ENCODE measurements around the gene INSR. TPM values are rescaled to one million over a fixed set of nuclear protein-coding genes. Genes with fewer than 3 reads are reported as not detected.

Gene INSR
- total RNA-seq, 2 experiments from 2014 or later: 0.90 to 1.3 TPM

- Mint-ChIP-seq H3K4me1 (no peaks in the 10 kb centered on the region), H3K4me3 (no peak overlapping the region), H3K36me3 (ENCODE audit: low read depth) (no peaks in the 10 kb centered on the region), H3K9me3 (peaks cover 4% of the 10 kb centered on the region), H3K27me3 (peaks cover 2% of the 10 kb centered on the region), H3K27ac (no peak overlapping the region)
- DNase-seq: no peak
- POLR2A ChIA-PET: no interaction called here
- CTCF ChIA-PET: interaction anchor here (1.0 kb wide), 1 partner anchor 242 kb away, joined by 3 read pairs; no protein-coding TSS in a partner anchor
Observed at GRCh38 chr19:7117248-7117647, 177.0 kb downstream of the INSR start.

GRCh38 chr19:7115721-7116120 is 178.5 kb downstream of the INSR start:
- Mint-ChIP-seq H3K27me3 (peaks cover 2% of the 10 kb centered on the region), H3K9me3 (peaks cover 4% of the 10 kb centered on the region), H3K4me3 (no peak overlapping the region), H3K36me3 (ENCODE audit: low read depth) (no peaks in the 10 kb centered on the region), H3K4me1 (no peaks in the 10 kb centered on the region), H3K27ac (no peak overlapping the region)
- CTCF ChIA-PET: interaction anchor here (0.6 to 0.7 kb wide), 2 partner anchors 431 to 578 kb away, joined by 3 to 4 read pairs; no protein-coding TSS in a partner anchor
- no peak for DNase-seq
- POLR2A ChIA-PET: no interaction called here

GRCh38 chr19:7113233-7113632 is 181.0 kb downstream of the INSR start:
- POLR2A ChIA-PET: no interaction called here
- no peaks in the 10 kb centered on the region for H3K9me3 Mint-ChIP-seq
- H3K4me1 Mint-ChIP-seq: no peaks in the 10 kb centered on the region
- CTCF ChIA-PET: interaction anchor here (0.5 kb wide), 1 partner anchor 12 kb away, joined by 3 read pairs; no protein-coding TSS in a partner anchor
- no peak overlapping the region for H3K27ac Mint-ChIP-seq
- no peak for DNase-seq
- peaks cover 2% of the 10 kb centered on the region for H3K27me3 Mint-ChIP-seq
- no peaks in the 10 kb centered on the region for H3K36me3 Mint-ChIP-seq (ENCODE audit: low read depth)
- no peak overlapping the region for H3K4me3 Mint-ChIP-seq

DNA sequence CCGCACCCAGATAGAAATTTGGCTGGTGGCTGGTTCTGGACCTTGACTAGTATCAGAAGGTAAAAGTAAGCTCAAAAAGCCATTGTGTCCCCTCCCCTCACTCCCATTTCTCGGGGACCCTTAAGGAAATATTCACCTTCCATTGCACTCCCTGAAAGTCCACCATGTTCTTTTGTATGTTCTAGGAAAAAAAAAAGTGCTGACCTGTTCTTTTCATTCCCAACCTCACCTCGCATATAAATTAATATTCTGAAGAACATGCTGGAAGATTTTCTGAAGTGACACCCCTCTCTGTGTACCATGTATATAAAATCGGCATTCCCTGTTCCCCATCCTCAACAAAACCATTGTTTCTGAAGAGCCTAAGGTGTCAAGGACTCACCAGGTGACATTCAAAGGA is 181.5 kb downstream of the INSR start:
- no peak for DNase-seq
- POLR2A ChIA-PET: no interaction called here
- H3K36me3 Mint-ChIP-seq (ENCODE audit: low read depth): no peaks in the 10 kb centered on the region
- H3K27ac Mint-ChIP-seq: no peak overlapping the region
- H3K4me3 Mint-ChIP-seq: no peak overlapping the region
- CTCF ChIA-PET: no interaction called here
- H3K4me1 Mint-ChIP-seq: no peaks in the 10 kb centered on the region
- peaks cover 2% of the 10 kb centered on the region for H3K27me3 Mint-ChIP-seq
- H3K9me3 Mint-ChIP-seq: no peaks in the 10 kb centered on the region

DNA sequence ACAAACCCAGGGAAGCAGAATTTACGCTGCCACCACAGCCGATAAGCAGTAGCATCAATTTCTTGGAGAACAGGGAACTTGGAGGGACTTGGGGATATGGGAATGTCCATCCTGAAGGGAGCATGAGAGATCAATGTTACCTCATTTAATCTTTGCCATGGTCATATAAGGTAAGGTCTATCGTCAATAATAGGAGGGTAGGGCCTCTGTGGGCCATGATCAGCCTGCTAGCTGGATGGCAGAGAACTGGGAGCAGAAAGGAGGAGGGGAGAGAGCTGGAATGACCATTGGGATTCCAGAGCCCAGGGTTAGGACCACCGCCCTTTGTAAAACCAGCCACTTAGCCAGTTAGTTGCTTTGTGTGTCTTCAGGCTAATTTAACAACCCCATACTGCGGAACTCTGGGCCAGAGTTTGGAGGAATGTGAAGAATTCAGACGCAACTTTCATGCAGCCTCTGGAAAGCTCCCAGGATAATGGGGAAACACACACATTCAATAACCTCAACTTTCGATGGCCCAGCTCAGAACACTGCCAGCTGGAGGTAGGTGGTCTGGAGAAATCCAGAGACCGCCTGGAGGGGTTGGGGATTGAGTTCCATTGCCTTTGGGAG is 184.4 kb downstream of the INSR start:
- CTCF ChIA-PET: no interaction called here
- POLR2A ChIA-PET: no interaction called here
- Mint-ChIP-seq H3K9me3 (no peaks in the 10 kb centered on the region), H3K4me1 (no peaks in the 10 kb centered on the region), H3K4me3 (no peak overlapping the region), H3K36me3 (ENCODE audit: low read depth) (no peaks in the 10 kb centered on the region), H3K27me3 (peaks cover 2% of the 10 kb centered on the region), H3K27ac (no peak overlapping the region)
- no peak for DNase-seq

DNA sequence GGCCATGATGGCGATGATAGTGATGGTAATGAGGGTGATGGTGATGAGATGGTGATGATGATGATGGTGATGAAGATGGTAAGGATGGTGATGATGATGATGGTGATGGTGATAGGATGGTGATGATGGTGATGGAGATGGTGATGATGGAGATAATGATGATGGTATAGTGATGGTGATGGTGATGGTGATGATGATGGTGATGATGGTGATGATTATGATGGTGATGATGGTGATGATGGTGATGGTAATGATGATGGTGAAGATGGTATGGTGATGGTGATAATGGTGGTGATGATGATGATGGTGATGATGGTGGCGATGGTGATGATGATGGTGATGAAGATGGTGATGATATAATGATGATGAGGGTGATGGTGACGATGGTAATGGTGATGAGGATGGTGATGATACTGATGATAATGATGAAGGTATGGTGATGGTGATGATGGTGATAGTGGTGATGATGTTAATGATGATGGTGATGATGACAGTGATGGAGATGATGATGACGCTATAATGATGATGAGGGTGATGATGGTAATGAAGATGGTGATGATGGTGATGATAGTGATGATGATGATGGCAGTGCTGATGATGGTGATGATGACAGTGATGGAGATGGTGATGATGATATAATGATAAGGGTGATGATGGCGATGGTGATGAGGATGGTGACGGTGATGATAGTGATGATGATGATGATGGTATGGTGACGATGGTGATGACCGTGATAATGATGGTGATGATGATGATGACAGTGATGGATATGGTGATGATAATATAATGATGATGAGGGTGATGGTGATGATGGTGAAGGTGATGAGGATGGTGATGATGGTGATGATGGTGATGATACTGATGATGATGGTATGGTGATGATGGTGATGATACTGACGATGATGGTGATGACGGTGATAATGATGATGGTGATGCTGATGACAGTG is 187.2 kb downstream of the INSR start:
- H3K4me3 Mint-ChIP-seq: no peak overlapping the region
- no peak for DNase-seq
- ChIA-PET POLR2A (no interaction called here), CTCF (no interaction called here)
- no peaks in the 10 kb centered on the region for H3K9me3 Mint-ChIP-seq
- H3K4me1 Mint-ChIP-seq: peaks cover 6% of the 10 kb centered on the region
- H3K36me3 Mint-ChIP-seq (ENCODE audit: low read depth): no peaks in the 10 kb centered on the region
- H3K27ac Mint-ChIP-seq: no peak overlapping the region
- H3K27me3 Mint-ChIP-seq: no peaks in the 10 kb centered on the region

DNA sequence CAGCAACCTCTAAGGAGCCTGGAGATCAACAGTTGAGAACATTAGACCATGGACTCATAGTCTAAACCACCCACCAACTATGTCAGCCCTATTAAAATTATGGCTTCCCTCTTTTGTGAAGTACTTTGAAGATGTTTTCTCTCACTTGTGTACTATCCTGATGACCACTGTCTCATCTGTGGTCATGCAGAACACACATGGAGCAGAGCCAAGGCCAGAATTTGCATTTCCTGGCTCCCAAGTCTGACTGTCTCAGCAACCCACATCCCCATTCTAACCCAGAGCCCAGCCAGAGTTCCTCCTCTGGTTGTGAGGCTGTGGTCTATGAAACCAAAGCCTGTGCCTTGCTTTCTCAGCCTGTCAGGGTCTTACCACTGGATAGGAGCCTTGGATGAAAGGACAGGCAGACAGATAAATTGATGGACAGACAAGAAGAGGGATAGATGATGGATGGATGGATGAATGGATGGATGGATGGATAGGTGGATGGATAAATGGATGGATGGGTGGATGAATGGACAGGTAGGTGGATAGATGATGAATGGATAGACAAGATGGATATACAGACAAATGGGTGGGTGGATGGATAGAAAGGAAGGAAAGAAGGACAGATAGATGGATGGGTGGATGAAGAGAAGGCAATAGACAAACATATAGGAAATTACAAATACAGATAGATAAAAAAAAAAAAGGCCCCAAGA is 189.3 kb downstream of the INSR start:
- peaks cover 15% of the 10 kb centered on the region for H3K4me1 Mint-ChIP-seq
- H3K36me3 Mint-ChIP-seq (ENCODE audit: low read depth): no peaks in the 10 kb centered on the region
- H3K4me3 Mint-ChIP-seq: no peak overlapping the region
- H3K9me3 Mint-ChIP-seq: no peaks in the 10 kb centered on the region
- no peak for DNase-seq
- ChIA-PET POLR2A (no interaction called here), CTCF (no interaction called here)
- H3K27me3 Mint-ChIP-seq: peaks cover 5% of the 10 kb centered on the region
- no peak overlapping the region for H3K27ac Mint-ChIP-seq

GRCh38 chr19:7101498-7102253 is 192.5 kb downstream of the INSR start:
- DNase-seq: no peak
- CTCF ChIA-PET: interaction anchor here (0.7 to 2.9 kb wide), 17 partner anchors 12 to 579 kb away, joined by 3 to 19 read pairs (median 3); partner anchors contain the start of genes ARHGEF18, MCOLN1, TRAPPC5 and ZNF557
- Mint-ChIP-seq H3K27me3 (peaks cover 8% of the 10 kb centered on the region), H3K27ac (no peak overlapping the region), H3K36me3 (ENCODE audit: low read depth) (peaks cover 13% of the 10 kb centered on the region), H3K4me3 (peak overlapping the region; percentile 43), H3K9me3 (peaks cover 12% of the 10 kb centered on the region), H3K4me1 (peaks cover 32% of the 10 kb centered on the region)
- POLR2A ChIA-PET: interaction anchor here (0.6 to 2.8 kb wide), 3 partner anchors 32 to 627 kb away, joined by 3 to 12 read pairs (median 4); partner anchors contain the start of gene ZNF557

DNA sequence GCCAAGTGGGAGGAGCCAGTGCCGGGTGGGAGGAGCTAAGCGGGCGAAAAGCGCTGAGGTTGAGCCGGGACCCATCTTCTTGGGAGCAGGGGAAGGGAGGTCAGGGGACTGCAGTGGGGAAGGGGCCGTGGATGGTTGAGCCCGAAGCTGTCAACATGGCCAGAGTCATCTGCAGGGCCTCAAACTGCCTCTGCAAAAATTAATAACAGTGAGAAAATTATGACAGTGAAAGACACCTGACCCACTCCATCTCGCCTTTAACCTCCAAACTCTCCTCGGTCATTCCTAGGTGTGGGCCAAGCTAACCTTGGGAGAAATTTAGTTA is 194.7 kb downstream of the INSR start:
- DNase-seq: no peak
- H3K9me3 Mint-ChIP-seq: peaks cover 25% of the 10 kb centered on the region
- peak overlapping the region; percentile 78 for H3K27ac Mint-ChIP-seq
- ChIA-PET POLR2A (interaction anchor here (0.6 to 3.6 kb wide), 16 partner anchors 22 to 992 kb away, joined by 3 to 38 read pairs (median 3); partner anchors contain the start of genes ARHGEF18, INSR, PET100 and SNAPC2), CTCF (interaction anchor here (0.6 to 1.6 kb wide), 13 partner anchors 30 to 700 kb away, joined by 3 to 11 read pairs (median 4); partner anchors contain the start of genes PET100, TRAPPC5, XAB2 and ZNF557)
- peak overlapping the region; percentile 80 for H3K4me3 Mint-ChIP-seq
- H3K27me3 Mint-ChIP-seq: peaks cover 8% of the 10 kb centered on the region
- peaks cover 24% of the 10 kb centered on the region for H3K36me3 Mint-ChIP-seq (ENCODE audit: low read depth)
- H3K4me1 Mint-ChIP-seq: peaks cover 32% of the 10 kb centered on the region

DNA sequence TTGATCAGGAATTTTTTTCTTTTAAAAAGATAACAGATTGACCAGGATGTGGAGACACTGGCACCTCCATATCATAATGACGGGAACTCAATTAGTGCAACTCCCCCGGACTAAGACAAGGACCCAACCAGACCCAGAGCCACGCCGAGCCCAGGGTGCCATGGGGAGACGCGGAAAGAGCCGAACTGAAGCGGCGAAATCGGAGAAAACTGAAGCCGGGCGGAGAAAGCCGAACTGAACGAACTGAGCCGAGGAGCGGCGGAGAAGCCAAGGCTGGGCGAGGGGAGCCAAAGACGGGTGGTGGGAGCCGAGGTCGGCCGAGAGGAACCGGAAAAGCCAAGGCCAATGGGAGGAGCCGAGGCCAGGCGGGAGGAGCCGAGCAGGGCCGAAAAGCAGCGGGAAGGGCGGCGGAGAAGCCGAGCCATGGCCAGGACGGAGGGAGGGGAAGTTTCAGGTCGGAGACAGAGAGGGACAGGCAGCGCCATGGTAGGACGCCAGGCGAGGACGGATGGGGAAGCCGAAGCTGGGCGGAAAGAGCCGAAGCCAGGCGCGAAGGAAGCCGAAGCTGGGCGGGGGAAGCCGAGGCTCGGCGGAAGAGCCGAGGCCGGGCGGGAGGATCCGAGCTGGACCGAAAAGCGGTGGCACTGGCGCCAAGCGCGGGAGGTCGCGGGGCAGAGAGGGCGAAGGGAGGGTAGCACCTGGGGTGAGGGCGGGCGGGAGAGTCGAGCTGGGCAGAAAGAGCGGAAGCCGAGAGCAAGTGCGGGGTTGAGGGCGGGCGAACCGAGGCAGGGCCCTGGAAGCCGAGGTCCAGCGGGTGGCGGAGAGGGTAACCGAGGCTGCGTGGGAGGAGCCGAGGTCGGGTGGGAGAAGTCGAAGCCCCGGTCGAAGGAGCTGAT is 195.3 kb downstream of the INSR start:
- CTCF ChIA-PET: interaction anchor here (0.6 to 1.6 kb wide), 14 partner anchors 28 to 701 kb away, joined by 3 to 11 read pairs (median 4); partner anchors contain the start of genes PET100, TRAPPC5, XAB2 and ZNF557
- Mint-ChIP-seq H3K27ac (peak overlapping the region; percentile 78), H3K4me1 (peaks cover 32% of the 10 kb centered on the region), H3K27me3 (peaks cover 8% of the 10 kb centered on the region), H3K4me3 (peak overlapping the region; percentile 80), H3K9me3 (peaks cover 25% of the 10 kb centered on the region), H3K36me3 (ENCODE audit: low read depth) (peaks cover 24% of the 10 kb centered on the region)
- POLR2A ChIA-PET: interaction anchor here (0.6 to 3.6 kb wide), 16 partner anchors 21 to 991 kb away, joined by 3 to 38 read pairs (median 3); partner anchors contain the start of genes ARHGEF18, INSR, PET100 and SNAPC2
- DNase-seq: peak; percentile 84

DNA sequence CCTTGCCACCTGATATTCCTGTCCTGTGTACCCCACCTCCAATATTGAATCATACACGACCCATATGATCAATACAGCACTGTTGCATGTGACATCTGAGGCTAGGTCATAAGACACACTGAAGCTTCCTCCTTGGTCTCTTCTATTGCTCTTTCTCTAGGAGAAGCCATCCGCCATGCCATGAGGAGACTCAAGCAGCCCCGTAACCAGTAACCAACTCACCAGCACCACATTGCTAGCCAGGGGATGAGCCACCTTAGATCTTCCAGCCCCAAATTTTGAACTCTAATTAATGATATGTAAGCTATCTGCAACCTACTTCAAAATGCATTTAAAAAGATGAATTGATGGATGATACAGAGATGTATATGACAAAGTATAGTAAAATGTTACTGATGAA is 196.1 kb downstream of the INSR start:
- peak overlapping the region; percentile 80 for H3K4me3 Mint-ChIP-seq
- H3K9me3 Mint-ChIP-seq: peaks cover 28% of the 10 kb centered on the region
- peaks cover 32% of the 10 kb centered on the region for H3K4me1 Mint-ChIP-seq
- no peak for DNase-seq
- peaks cover 8% of the 10 kb centered on the region for H3K27me3 Mint-ChIP-seq
- H3K36me3 Mint-ChIP-seq (ENCODE audit: low read depth): peaks cover 28% of the 10 kb centered on the region
- peak overlapping the region; percentile 78 for H3K27ac Mint-ChIP-seq
- ChIA-PET POLR2A (interaction anchor here (3.6 kb wide), 1 partner anchor 29 kb away, joined by 38 read pairs; the partner anchor contains the start of gene ZNF557), CTCF (interaction anchor here (1.0 kb wide), 1 partner anchor 27 kb away, joined by 3 read pairs; no protein-coding TSS in a partner anchor)
